ENCODE measurements around the gene ASIP.

GRCh38 chr20:34246126-34246626 is 5.0 kb downstream of the ASIP start:
- TF ChIP-seq, protein P1, sequence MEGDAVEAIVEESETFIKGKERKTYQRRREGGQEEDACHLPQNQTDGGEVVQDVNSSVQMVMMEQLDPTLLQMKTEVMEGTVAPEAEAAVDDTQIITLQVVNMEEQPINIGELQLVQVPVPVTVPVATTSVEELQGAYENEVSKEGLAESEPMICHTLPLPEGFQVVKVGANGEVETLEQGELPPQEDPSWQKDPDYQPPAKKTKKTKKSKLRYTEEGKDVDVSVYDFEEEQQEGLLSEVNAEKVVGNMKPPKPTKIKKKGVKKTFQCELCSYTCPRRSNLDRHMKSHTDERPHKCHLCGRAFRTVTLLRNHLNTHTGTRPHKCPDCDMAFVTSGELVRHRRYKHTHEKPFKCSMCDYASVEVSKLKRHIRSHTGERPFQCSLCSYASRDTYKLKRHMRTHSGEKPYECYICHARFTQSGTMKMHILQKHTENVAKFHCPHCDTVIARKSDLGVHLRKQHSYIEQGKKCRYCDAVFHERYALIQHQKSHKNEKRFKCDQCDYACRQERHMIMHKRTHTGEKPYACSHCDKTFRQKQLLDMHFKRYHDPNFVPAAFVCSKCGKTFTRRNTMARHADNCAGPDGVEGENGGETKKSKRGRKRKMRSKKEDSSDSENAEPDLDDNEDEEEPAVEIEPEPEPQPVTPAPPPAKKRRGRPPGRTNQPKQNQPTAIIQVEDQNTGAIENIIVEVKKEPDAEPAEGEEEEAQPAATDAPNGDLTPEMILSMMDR (IDR thresholded peaks at IDR 0.05 in 4 of 5, conservative IDR thresholded peaks at IDR 0.05 in 1 of 5), result no peak
- no peak for TF ChIP-seq POLR2A (IDR thresholded peaks at IDR 0.05)

All from gastrocnemius medialis (tissue), 4 donors.